Measurements from ENCODE around the gene SCML1.

DNA sequence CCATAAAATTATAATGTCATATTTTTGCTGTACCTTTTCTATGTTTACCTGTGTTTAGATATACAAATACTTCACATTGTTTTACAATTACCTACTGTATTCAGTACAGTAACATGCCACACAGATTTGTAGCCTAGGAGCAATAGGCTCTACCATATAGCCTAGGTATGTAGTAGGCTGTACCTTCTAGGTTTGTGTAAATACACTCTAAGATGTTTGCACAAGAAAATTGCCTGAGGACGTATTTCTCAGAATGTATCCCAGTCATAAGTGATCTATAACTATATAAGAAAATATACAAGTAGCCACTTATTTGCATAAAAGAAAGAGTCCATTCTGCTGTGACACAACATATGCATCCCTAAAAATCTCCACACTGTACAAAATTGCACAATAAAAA lies 36.3 kb upstream of the SCML1 start:
- TF ChIP-seq, protein P1, sequence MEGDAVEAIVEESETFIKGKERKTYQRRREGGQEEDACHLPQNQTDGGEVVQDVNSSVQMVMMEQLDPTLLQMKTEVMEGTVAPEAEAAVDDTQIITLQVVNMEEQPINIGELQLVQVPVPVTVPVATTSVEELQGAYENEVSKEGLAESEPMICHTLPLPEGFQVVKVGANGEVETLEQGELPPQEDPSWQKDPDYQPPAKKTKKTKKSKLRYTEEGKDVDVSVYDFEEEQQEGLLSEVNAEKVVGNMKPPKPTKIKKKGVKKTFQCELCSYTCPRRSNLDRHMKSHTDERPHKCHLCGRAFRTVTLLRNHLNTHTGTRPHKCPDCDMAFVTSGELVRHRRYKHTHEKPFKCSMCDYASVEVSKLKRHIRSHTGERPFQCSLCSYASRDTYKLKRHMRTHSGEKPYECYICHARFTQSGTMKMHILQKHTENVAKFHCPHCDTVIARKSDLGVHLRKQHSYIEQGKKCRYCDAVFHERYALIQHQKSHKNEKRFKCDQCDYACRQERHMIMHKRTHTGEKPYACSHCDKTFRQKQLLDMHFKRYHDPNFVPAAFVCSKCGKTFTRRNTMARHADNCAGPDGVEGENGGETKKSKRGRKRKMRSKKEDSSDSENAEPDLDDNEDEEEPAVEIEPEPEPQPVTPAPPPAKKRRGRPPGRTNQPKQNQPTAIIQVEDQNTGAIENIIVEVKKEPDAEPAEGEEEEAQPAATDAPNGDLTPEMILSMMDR (IDR thresholded peaks at IDR 0.05): no peak
- TF ChIP-seq POLR2A (IDR thresholded peaks at IDR 0.05): no peak

All from testis (tissue), 2 donors.